ENCODE measurements around the gene LYRM4. TPM values are rescaled to one million over a fixed set of nuclear protein-coding genes. Genes with fewer than 3 reads are reported as not detected.

The LYRM4 gene
- total RNA-seq, 1 experiment from 2014 or later = 37.0 TPM

GRCh38 chr6:5078121-5078669, 182.6 kb downstream of the LYRM4 start:
- Histone ChIP-seq H3K4me3 (no peak overlapping the region), H3K9me3 (ENCODE audit: insufficient read depth, low read depth) (no peaks in the 10 kb centered on the region), H3K27me3 (ENCODE audit: insufficient read depth, low read depth) (no peaks in the 10 kb centered on the region), H3K4me2 (no peak overlapping the region), H4K20me1 (ENCODE audit: insufficient read depth) (no peaks in the 10 kb centered on the region), H3F3A (ENCODE audit: insufficient read depth, low read depth) (peaks cover 8% of the 10 kb centered on the region), H3K27ac (no peak overlapping the region), H3K9me2 (ENCODE audit: insufficient read depth) (no peaks in the 10 kb centered on the region), H3K79me2 (ENCODE audit: low read depth) (no peaks in the 10 kb centered on the region), H3K36me3 (ENCODE audit: low read depth) (no peaks in the 10 kb centered on the region), H2AFZ (no peak overlapping the region), H3K4me1 (replicated peaks; ENCODE audit: insufficient read depth) (peaks cover 14% of the 10 kb centered on the region)
- DNase-seq = no peak
- no TSS peak for BruUV-seq (replicated peaks)
- CTCF ChIA-PET = no interaction called here
- no peak; the same call in 1 of the 2 replicates for TF ChIP-seq CTCF (conservative IDR thresholded peaks at IDR 0.05)
- TF ChIP-seq EZH2 (IDR thresholded peaks at IDR 0.05; ENCODE audit: low read depth) = no peak
- intact Hi-C loops (cut with micrococcal nuclease; ENCODE audit: unreplicated experiment) = no loop called here
- POLR2A ChIA-PET (ENCODE audit: unreplicated experiment) = no interaction called here

GRCh38 chr6:5076931-5077330, 183.8 kb downstream of the LYRM4 start:
- no peak overlapping the region for H3K4me3 ChIP-seq
- no peaks in the 10 kb centered on the region for H3K27me3 ChIP-seq (ENCODE audit: insufficient read depth, low read depth)
- no peak for DNase-seq
- H2AFZ ChIP-seq = no peak overlapping the region
- H3K4me2 ChIP-seq = no peak overlapping the region
- no peaks in the 10 kb centered on the region for H3K9me3 ChIP-seq (ENCODE audit: insufficient read depth, low read depth)
- POLR2A ChIA-PET (ENCODE audit: unreplicated experiment) = no interaction called here
- intact Hi-C loops (cut with micrococcal nuclease; ENCODE audit: unreplicated experiment) = no loop called here
- BruUV-seq (replicated peaks) = no TSS peak
- H3K79me2 ChIP-seq (ENCODE audit: low read depth) = no peaks in the 10 kb centered on the region
- H3K4me1 ChIP-seq (replicated peaks; ENCODE audit: insufficient read depth) = peaks cover 4% of the 10 kb centered on the region
- TF ChIP-seq CTCF (conservative IDR thresholded peaks at IDR 0.05) (no peak), EZH2 (IDR thresholded peaks at IDR 0.05; ENCODE audit: low read depth) (no peak)
- CTCF ChIA-PET = no interaction called here
- H3K27ac ChIP-seq = no peak overlapping the region
- H3F3A ChIP-seq (ENCODE audit: insufficient read depth, low read depth) = no peaks in the 10 kb centered on the region
- no peaks in the 10 kb centered on the region for H3K9me2 ChIP-seq (ENCODE audit: insufficient read depth)
- no peaks in the 10 kb centered on the region for H3K36me3 ChIP-seq (ENCODE audit: low read depth)
- no peaks in the 10 kb centered on the region for H4K20me1 ChIP-seq (ENCODE audit: insufficient read depth)

- Histone ChIP-seq H3K4me2 (no peak overlapping the region), H4K20me1 (ENCODE audit: insufficient read depth) (no peaks in the 10 kb centered on the region), H3K9me3 (ENCODE audit: insufficient read depth, low read depth) (no peaks in the 10 kb centered on the region), H3K36me3 (ENCODE audit: low read depth) (no peaks in the 10 kb centered on the region), H3K27ac (no peak overlapping the region), H3F3A (ENCODE audit: insufficient read depth, low read depth) (no peaks in the 10 kb centered on the region), H3K4me1 (replicated peaks; ENCODE audit: insufficient read depth) (no peaks in the 10 kb centered on the region), H3K9me2 (ENCODE audit: insufficient read depth) (no peaks in the 10 kb centered on the region), H3K79me2 (ENCODE audit: low read depth) (no peaks in the 10 kb centered on the region), H3K4me3 (no peak overlapping the region), H2AFZ (no peak overlapping the region), H3K27me3 (ENCODE audit: insufficient read depth, low read depth) (no peaks in the 10 kb centered on the region)
- intact Hi-C loops (cut with micrococcal nuclease; ENCODE audit: unreplicated experiment) = no loop called here
- TF ChIP-seq CTCF (conservative IDR thresholded peaks at IDR 0.05) = no peak
- TF ChIP-seq EZH2 (IDR thresholded peaks at IDR 0.05; ENCODE audit: low read depth) = no peak
- BruUV-seq (replicated peaks) = no TSS peak
- DNase-seq = no peak
- ChIA-PET CTCF (interaction anchor here (0.7 kb wide), 1 partner anchor 1181 kb away, joined by 11 read pairs; no protein-coding TSS in a partner anchor), POLR2A (ENCODE audit: unreplicated experiment) (no interaction called here)
These were observed 186.8 kb downstream of the LYRM4 start for GRCh38 chr6:5073992-5074391.
